SK-N-MC (cell line): ENCODE data around the gene IFT122.

ENCODE experiments used
- EZH2 ChIP-seq: fragments of 200-600 bp; sonication (generic); IDR thresholded peaks from one replicate; pipeline ENCODE4 v1.6.1; 2017; ENCODE audit warnings: antibody characterized with exemption
- POLR2AphosphoS5 ChIP-seq: IDR thresholded peaks from 2 replicates; pipeline ENCODE4 v1.6.1; 2012; ENCODE audit warnings: mild to moderate bottlenecking, low read depth, low read length, borderline replicate concordance

DNA sequence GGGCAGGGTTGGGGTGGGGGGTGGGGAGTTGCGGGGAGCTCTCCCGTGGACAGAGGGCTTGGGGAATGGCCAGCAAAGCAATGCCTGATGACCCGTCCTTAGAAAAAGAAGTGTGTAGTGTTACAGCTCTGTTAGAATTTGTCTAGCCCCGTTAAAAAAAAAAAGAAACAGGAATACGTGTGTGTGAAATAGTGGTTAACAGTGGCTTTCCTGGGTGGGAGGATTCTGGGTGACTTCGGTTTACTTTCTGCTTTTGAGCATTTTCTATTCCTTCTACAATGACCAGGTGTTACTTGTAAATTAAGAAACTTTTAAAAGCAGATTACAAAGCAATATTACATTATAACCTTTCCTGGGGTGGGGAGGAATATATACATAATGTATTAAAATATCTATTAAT, 127.9 kb downstream of the IFT122 start:
- TF ChIP-seq EZH2 = no peak
- no peak for TF ChIP-seq POLR2AphosphoS5
